Measurements from ENCODE around the gene SART3. TPM values are rescaled to one million over a fixed set of nuclear protein-coding genes. Genes with fewer than 3 reads are reported as not detected.
A peak's percentile ranks its signal among the peaks of the same experiment; 100 is the strongest.

The SART3 gene
- polyA plus RNA-seq (2013): 32.5 and 34.0 TPM in 2 replicates

DNA sequence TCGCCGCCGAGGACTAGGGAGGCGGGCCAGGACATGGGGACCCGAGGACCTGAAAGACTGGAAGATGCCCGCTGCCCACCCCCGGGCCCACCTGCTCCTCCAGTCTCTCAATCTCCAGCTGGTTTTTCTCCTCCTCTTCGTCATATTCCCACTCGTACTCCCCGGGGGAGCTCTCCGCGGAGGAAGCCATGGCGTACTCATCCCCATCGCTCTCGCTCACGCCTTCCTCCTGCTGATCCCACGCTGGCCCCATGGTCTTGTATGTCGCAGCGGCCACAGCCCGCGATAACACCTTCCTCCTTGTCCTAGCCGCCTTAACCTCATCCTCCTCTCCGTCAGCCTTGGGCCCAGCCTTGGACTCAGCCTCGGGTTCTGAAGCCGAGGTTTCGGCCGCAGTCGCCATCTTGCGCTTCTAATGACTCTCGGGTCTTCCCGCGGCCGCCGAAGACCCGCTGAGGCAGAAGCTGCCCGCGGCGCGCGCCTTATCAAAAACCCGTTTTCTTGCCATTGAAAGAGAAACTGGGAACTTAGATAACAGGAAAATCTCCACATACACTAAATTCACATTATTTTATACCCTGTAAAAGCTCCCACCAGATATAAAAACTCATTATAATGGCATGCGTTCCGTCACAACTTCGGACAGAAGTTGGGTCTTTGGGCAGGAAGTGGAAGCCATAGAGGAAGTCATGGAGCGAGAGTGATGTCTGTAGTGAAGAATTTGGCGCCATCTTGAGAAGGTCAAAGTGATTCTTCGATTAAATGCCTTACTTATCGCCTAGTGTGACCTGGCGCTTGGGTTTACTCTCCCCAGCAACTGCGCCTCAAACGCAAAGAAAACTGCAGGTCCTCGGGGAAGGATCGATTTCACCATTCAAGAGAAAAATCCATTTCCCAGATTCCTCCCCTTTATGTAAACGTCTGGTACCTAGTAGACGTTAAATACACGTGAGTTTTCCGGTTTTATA, at the start of gene SART3:
SART3 (minus strand) TSS at position 422 of the 968 bp plus-strand sequence; CDS start at position 403, 19 bp downstream.
- WGBS (ENCODE audit: extremely low coverage, insufficient coverage, insufficient read length): no CpG with 5 or more reads among the region's 57 CpGs
- Histone ChIP-seq H3K4me1 (ENCODE audit: control insufficient read depth in 1 of 2, insufficient read depth in 2 of 2, low read length in 2 of 2) (peaks cover 6 to 13% of the 10 kb centered on the region in 2 experiments), H2BK120ac (ENCODE audit: insufficient read depth, low read length, poor library complexity) (peak within 1 kb of the TSS; percentile 95)

GRCh38 chr12:108610336-108610815, 49.4 kb upstream of the SART3 start:
- peaks cover 3% of the 10 kb centered on the region for H3K9me3 ChIP-seq (ENCODE audit: insufficient read depth, low read depth, low read length)
- H3K14ac ChIP-seq (ENCODE audit: low read length): no peak overlapping the region
- H3K36me3 ChIP-seq (ENCODE audit: control insufficient read depth in 1 of 2, insufficient read depth in 2 of 2, low read length in 2 of 2): no peaks in the 10 kb centered on the region
- no peak for DNase-seq
- peak overlapping the region; percentile 10 for H4K8ac ChIP-seq (ENCODE audit: low read depth, low read length)
- peak overlapping the region; percentile 28 for H4K91ac ChIP-seq (ENCODE audit: low read depth, low read length)
- H2BK120ac ChIP-seq (ENCODE audit: insufficient read depth, low read length, poor library complexity): peak overlapping the region; percentile 5
- peaks cover 12 to 25% of the 10 kb centered on the region in 2 experiments for H3K4me1 ChIP-seq (ENCODE audit: control insufficient read depth in 1 of 2, insufficient read depth in 2 of 2, low read length in 2 of 2)
- H3K9ac ChIP-seq (ENCODE audit: low read length): no peak overlapping the region
- peak overlapping the region; percentile 85 for H2BK12ac ChIP-seq (ENCODE audit: low read length)
- no peak overlapping the region for H3K4me3 ChIP-seq (ENCODE audit: low read depth, low read length)
- no peak overlapping the region for H3K4ac ChIP-seq (ENCODE audit: low read depth, low read length)
- H2AFZ ChIP-seq (ENCODE audit: insufficient read depth, low read length, poor library complexity): no peak overlapping the region
- H3K18ac ChIP-seq (ENCODE audit: low read length): no peak overlapping the region
- no peaks in the 10 kb centered on the region for H3K27me3 ChIP-seq (ENCODE audit: insufficient read depth, low read length)
- H3K79me1 ChIP-seq (ENCODE audit: low read length): peaks cover 18% of the 10 kb centered on the region
- H3K23ac ChIP-seq (ENCODE audit: low read length): no peak overlapping the region
- WGBS (ENCODE audit: extremely low coverage, insufficient coverage, insufficient read length): no CpG with 5 or more reads among the region's 8 CpGs
- H3K79me2 ChIP-seq (ENCODE audit: control insufficient read depth, insufficient read depth, low read length, poor library complexity): peaks cover 4% of the 10 kb centered on the region
- no peak overlapping the region for H3K4me2 ChIP-seq (ENCODE audit: low read length)
- H2AK5ac ChIP-seq (ENCODE audit: low read length): peak overlapping the region; percentile 65
- H3K27ac ChIP-seq (ENCODE audit: low read depth, low read length): no peak overlapping the region
- no peak overlapping the region for H2BK5ac ChIP-seq (ENCODE audit: low read depth, low read length, poor library complexity)
- H4K12ac ChIP-seq (ENCODE audit: low read depth, low read length): no peak overlapping the region

More for the DNA sequence above, at the start of gene SART3:
- peak within 1 kb of the TSS; percentile 96 for H3K9ac ChIP-seq (ENCODE audit: low read length)
- peaks cover 30% of the 10 kb centered on the region for H3K79me2 ChIP-seq (ENCODE audit: control insufficient read depth, insufficient read depth, low read length, poor library complexity)
- peak within 1 kb of the TSS; percentile 99 for H4K91ac ChIP-seq (ENCODE audit: low read depth, low read length)
- H4K8ac ChIP-seq (ENCODE audit: low read depth, low read length): peak within 1 kb of the TSS; percentile 100
- peak within 1 kb of the TSS; percentile 96 for H2BK5ac ChIP-seq (ENCODE audit: low read depth, low read length, poor library complexity)
- peak within 1 kb of the TSS; percentile 90 for H3K27ac ChIP-seq (ENCODE audit: low read depth, low read length)
- H3K79me1 ChIP-seq (ENCODE audit: low read length): peaks cover 25% of the 10 kb centered on the region
- no peak within 1 kb of the TSS for H2BK12ac ChIP-seq (ENCODE audit: low read length)
- H3K4ac ChIP-seq (ENCODE audit: low read depth, low read length): peak within 1 kb of the TSS; percentile 100
- H2AFZ ChIP-seq (ENCODE audit: insufficient read depth, low read length, poor library complexity): peak within 1 kb of the TSS; percentile 99
- H3K36me3 ChIP-seq (ENCODE audit: control insufficient read depth in 1 of 2, insufficient read depth in 2 of 2, low read length in 2 of 2): peaks cover 8 to 33% of the 10 kb centered on the region in 2 experiments
- peak within 1 kb of the TSS; percentile 97 for H3K4me3 ChIP-seq (ENCODE audit: low read depth, low read length)
- no peaks in the 10 kb centered on the region for H3K27me3 ChIP-seq (ENCODE audit: insufficient read depth, low read length)
- peak within 1 kb of the TSS; percentile 99 for H3K18ac ChIP-seq (ENCODE audit: low read length)
- no peak within 1 kb of the TSS for H3K23ac ChIP-seq (ENCODE audit: low read length)
- peak within 1 kb of the TSS; percentile 92 for H3K4me2 ChIP-seq (ENCODE audit: low read length)
- DNase-seq: peak; percentile 79 to 93
- peaks cover 2% of the 10 kb centered on the region for H3K9me3 ChIP-seq (ENCODE audit: insufficient read depth, low read depth, low read length)
- H2AK5ac ChIP-seq (ENCODE audit: low read length): peak within 1 kb of the TSS; percentile 98
- peak within 1 kb of the TSS; percentile 99 for H4K12ac ChIP-seq (ENCODE audit: low read depth, low read length)
- H3K14ac ChIP-seq (ENCODE audit: low read length): peak within 1 kb of the TSS; percentile 99

- H3K36me3 ChIP-seq (ENCODE audit: control insufficient read depth in 1 of 2, insufficient read depth in 2 of 2, low read length in 2 of 2): no peaks in the 10 kb centered on the region
These were observed 48.8 kb upstream of the SART3 start for GRCh38 chr12:108609537-108610335.

DNA sequence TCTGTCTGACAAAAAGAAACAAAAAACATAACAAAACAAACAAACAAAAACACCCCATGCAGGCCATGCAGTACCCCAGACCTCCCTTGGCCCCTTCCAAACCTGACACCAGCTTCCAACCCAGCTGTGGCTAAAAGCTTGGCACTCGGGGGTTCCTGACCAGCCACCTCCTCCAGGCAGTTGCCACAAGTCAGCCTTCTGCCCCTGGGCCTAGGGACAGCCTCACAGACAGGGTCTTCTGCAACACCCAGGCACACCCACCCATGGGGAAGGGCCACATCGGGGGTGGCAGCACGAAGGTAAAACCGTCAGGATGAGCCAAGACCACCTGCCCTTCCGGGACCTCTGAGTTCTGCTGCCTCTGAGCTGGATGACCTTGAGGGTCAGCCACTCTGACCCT, 47.6 kb upstream of the SART3 start:
- Histone ChIP-seq H3K4me3 (ENCODE audit: low read depth, low read length) (no peak overlapping the region), H3K9ac (ENCODE audit: low read length) (no peak overlapping the region), H3K36me3 (ENCODE audit: control insufficient read depth in 1 of 2, insufficient read depth in 2 of 2, low read length in 2 of 2) (no peaks in the 10 kb centered on the region), H3K23ac (ENCODE audit: low read length) (no peak overlapping the region), H3K4me1 (ENCODE audit: control insufficient read depth in 1 of 2, insufficient read depth in 2 of 2, low read length in 2 of 2) (peaks cover 12 to 24% of the 10 kb centered on the region in 2 experiments), H3K4me2 (ENCODE audit: low read length) (no peak overlapping the region), H3K18ac (ENCODE audit: low read length) (no peak overlapping the region), H3K4ac (ENCODE audit: low read depth, low read length) (no peak overlapping the region), H2AFZ (ENCODE audit: insufficient read depth, low read length, poor library complexity) (no peak overlapping the region), H3K79me2 (ENCODE audit: control insufficient read depth, insufficient read depth, low read length, poor library complexity) (peaks cover 3% of the 10 kb centered on the region), H3K27me3 (ENCODE audit: insufficient read depth, low read length) (no peaks in the 10 kb centered on the region), H2BK12ac (ENCODE audit: low read length) (peak overlapping the region; percentile 47), H2BK5ac (ENCODE audit: low read depth, low read length, poor library complexity) (no peak overlapping the region), H3K79me1 (ENCODE audit: low read length) (peaks cover 12% of the 10 kb centered on the region), H3K14ac (ENCODE audit: low read length) (peak overlapping the region; percentile 16), H3K9me3 (ENCODE audit: insufficient read depth, low read depth, low read length) (peaks cover 3% of the 10 kb centered on the region), H4K91ac (ENCODE audit: low read depth, low read length) (peak overlapping the region; percentile 55), H4K8ac (ENCODE audit: low read depth, low read length) (no peak overlapping the region), H2BK120ac (ENCODE audit: insufficient read depth, low read length, poor library complexity) (no peak overlapping the region), H3K27ac (ENCODE audit: low read depth, low read length) (no peak overlapping the region), H4K12ac (ENCODE audit: low read depth, low read length) (no peak overlapping the region), H2AK5ac (ENCODE audit: low read length) (peak overlapping the region; percentile 81)
- no CpG with 5 or more reads among the region's 5 CpGs for WGBS (ENCODE audit: extremely low coverage, insufficient coverage, insufficient read length)
- no peak for DNase-seq

More at GRCh38 chr12:108609537-108610335, 48.8 kb upstream of the SART3 start:
- H3K4me3 ChIP-seq (ENCODE audit: low read depth, low read length): no peak overlapping the region
- H4K8ac ChIP-seq (ENCODE audit: low read depth, low read length): no peak overlapping the region
- H4K12ac ChIP-seq (ENCODE audit: low read depth, low read length): no peak overlapping the region
- H3K27ac ChIP-seq (ENCODE audit: low read depth, low read length): no peak overlapping the region
- no peak overlapping the region for H3K14ac ChIP-seq (ENCODE audit: low read length)
- peaks cover 4% of the 10 kb centered on the region for H3K79me2 ChIP-seq (ENCODE audit: control insufficient read depth, insufficient read depth, low read length, poor library complexity)
- H2BK5ac ChIP-seq (ENCODE audit: low read depth, low read length, poor library complexity): no peak overlapping the region
- peak overlapping the region; percentile 31 for H2AFZ ChIP-seq (ENCODE audit: insufficient read depth, low read length, poor library complexity)
- no peak overlapping the region for H3K4me2 ChIP-seq (ENCODE audit: low read length)
- H3K23ac ChIP-seq (ENCODE audit: low read length): no peak overlapping the region
- H2AK5ac ChIP-seq (ENCODE audit: low read length): peak overlapping the region; percentile 21
- H3K27me3 ChIP-seq (ENCODE audit: insufficient read depth, low read length): no peaks in the 10 kb centered on the region
- H3K4ac ChIP-seq (ENCODE audit: low read depth, low read length): no peak overlapping the region
- peak overlapping the region; percentile 85 for H2BK12ac ChIP-seq (ENCODE audit: low read length)
- H3K4me1 ChIP-seq (ENCODE audit: control insufficient read depth in 1 of 2, insufficient read depth in 2 of 2, low read length in 2 of 2): peaks cover 12 to 26% of the 10 kb centered on the region in 2 experiments
- no CpG with 5 or more reads among the region's 21 CpGs for WGBS (ENCODE audit: extremely low coverage, insufficient coverage, insufficient read length)
- H3K9me3 ChIP-seq (ENCODE audit: insufficient read depth, low read depth, low read length): peaks cover 3% of the 10 kb centered on the region
- H2BK120ac ChIP-seq (ENCODE audit: insufficient read depth, low read length, poor library complexity): peak overlapping the region; percentile 0
- H3K79me1 ChIP-seq (ENCODE audit: low read length): peaks cover 17% of the 10 kb centered on the region
- H3K18ac ChIP-seq (ENCODE audit: low read length): peak overlapping the region; percentile 21
- no peak overlapping the region for H3K9ac ChIP-seq (ENCODE audit: low read length)
- peak overlapping the region; percentile 28 for H4K91ac ChIP-seq (ENCODE audit: low read depth, low read length)
- DNase-seq: no peak
